ENCODE measurements around the gene L3MBTL4.

DNA sequence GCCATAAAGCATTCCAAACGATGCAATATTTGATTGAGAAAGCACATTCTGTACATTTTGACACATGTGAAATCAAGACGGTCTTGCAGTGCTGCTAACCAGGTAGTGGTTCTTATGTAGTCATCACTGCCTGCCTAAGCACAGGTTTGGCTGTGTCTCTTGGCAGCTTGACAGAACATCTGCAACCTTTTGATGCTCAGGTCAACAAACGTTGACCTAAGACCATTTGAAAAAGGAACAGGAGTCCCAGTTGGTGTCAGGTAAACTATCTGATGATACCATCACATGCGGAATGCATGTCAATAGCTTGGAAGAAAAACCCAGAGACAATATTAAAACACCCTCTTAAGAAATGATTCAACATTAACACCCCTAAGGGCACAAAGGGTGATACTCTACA is 80.7 kb downstream of the L3MBTL4 start:
- TF ChIP-seq, protein P1, sequence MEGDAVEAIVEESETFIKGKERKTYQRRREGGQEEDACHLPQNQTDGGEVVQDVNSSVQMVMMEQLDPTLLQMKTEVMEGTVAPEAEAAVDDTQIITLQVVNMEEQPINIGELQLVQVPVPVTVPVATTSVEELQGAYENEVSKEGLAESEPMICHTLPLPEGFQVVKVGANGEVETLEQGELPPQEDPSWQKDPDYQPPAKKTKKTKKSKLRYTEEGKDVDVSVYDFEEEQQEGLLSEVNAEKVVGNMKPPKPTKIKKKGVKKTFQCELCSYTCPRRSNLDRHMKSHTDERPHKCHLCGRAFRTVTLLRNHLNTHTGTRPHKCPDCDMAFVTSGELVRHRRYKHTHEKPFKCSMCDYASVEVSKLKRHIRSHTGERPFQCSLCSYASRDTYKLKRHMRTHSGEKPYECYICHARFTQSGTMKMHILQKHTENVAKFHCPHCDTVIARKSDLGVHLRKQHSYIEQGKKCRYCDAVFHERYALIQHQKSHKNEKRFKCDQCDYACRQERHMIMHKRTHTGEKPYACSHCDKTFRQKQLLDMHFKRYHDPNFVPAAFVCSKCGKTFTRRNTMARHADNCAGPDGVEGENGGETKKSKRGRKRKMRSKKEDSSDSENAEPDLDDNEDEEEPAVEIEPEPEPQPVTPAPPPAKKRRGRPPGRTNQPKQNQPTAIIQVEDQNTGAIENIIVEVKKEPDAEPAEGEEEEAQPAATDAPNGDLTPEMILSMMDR (IDR thresholded peaks at IDR 0.05): no peak
- TF ChIP-seq ELF4 (CRISPR knock-in tag; IDR thresholded peaks at IDR 0.05; ENCODE audit: low read depth) (no peak), TEAD4 (CRISPR knock-in tag; IDR thresholded peaks at IDR 0.05) (no peak), CBFB (CRISPR knock-in tag; IDR thresholded peaks at IDR 0.05; ENCODE audit: low read depth) (no peak), CREB1 (CRISPR knock-in tag; IDR thresholded peaks at IDR 0.05) (no peak)

Data from WTC11 (cell line).